Measurements from ENCODE around the gene BRIX1.

Gene BRIX1, protein sequence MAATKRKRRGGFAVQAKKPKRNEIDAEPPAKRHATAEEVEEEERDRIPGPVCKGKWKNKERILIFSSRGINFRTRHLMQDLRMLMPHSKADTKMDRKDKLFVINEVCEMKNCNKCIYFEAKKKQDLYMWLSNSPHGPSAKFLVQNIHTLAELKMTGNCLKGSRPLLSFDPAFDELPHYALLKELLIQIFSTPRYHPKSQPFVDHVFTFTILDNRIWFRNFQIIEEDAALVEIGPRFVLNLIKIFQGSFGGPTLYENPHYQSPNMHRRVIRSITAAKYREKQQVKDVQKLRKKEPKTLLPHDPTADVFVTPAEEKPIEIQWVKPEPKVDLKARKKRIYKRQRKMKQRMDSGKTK

GRCh38 chr5:34915139-34915855 is at the start of gene BRIX1, which contains the start of gene RAD1:
Gene BRIX1, plus strand, starts transcription at chr5:34915711. Its CDS starts 28 bp downstream, at chr5:34915739.
Gene RAD1, minus strand, starts transcription at chr5:34915504. Its CDS starts 612 bp downstream, at chr5:34914892.
- DNase-seq: peak; percentile 98

GRCh38 chr5:34866989-34867471 is 48.5 kb upstream of the BRIX1 start:
- no peak for DNase-seq

DNA sequence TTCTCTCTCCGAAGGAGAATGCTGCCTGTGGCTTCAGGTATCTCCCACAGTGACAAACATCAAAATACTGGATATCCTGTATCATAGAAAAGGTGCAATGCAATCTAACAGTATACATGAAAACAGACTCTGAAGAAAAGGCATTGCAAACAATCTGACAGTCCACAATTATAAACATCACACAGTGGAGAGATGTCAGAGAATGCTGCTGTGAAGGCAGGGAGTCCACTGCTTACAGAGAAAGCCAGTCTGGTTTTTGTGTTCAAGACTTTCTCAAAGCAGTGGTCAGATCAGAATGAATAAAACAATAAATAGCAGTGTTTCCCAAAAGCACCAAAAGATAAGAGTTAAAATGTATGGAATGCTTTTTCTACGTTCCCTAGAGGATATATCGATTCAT is 47.9 kb upstream of the BRIX1 start:
- DNase-seq: no peak

- DNase-seq: no peak
These were observed 46.7 kb upstream of the BRIX1 start for GRCh38 chr5:34868791-34869190.

DNA sequence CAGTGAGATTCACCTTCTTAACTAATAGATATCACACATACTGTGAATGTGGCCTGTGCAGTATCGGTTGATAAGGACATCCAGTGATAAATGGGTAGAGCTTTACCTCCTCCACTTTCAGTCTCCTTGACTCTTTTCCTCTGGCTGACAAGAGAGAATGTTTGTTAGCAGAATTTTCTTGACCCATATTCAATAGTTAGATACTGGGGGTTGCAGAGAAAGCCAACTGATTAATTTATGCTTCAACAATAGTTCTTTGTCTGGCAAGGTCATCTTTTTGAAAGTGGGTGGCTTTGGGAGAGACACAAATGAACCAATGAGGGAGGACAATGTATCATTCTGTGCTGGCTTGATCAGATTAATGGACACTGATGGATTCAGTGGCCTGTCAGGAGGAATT is 46.3 kb upstream of the BRIX1 start:
- no peak for DNase-seq

GRCh38 chr5:34870382-34870781 is 45.1 kb upstream of the BRIX1 start:
- DNase-seq: no peak

- no peak for DNase-seq
These were observed 39.2 kb upstream of the BRIX1 start for GRCh38 chr5:34876275-34876674.

DNA sequence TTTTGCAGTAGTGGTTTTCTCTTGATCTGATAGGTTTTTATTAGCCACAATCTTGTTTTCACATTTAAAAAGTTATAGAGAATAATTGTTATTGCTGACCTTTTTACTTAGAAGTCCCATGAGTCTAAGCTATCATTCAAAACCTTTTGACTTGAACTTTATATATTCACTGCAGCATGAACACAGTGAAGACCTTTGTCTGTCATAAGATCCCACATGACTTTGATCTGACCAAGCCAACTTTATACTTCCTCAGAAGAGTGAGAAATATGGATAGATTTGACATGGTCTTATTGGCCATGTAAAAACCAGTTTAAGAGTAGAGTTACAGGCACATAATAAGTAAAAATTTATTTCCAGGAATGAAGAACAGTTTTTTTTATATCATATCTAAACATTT is 34.3 kb upstream of the BRIX1 start:
- no peak for DNase-seq

DNA sequence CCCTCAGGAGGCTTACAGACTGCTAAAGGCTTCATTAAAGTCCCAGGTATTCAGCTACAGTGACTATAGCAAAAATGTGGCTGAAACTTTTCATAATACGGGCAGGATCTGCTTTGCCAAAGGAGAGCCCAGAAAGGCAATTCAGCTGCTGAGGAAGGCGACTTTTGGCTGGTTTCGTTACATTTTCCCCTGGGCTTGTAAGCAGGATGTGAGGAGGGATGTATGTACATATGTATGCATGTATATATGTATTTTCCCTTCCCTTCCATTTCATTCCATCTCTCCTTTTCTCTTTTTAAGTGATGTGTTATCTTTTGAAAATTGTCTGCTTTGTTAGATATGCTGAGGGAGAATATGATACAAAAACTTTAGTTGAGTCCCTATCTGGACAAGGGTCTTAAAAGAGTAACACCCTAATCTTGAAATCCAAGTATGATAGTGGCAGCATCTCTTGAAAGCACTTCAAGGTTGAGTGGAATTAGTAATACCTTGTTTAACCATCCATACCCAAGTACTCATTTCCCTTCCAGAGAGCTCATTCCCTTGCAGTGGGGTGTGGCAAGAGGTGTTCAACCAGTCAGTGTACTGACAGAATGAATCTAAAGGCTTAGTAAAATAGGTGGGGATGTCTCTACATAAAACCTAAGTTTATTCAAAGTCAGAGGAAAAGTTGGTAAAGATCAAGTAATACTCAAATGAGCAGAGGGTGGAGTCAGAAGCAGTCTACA is 29.0 kb upstream of the BRIX1 start:
- DNase-seq: no peak

DNA sequence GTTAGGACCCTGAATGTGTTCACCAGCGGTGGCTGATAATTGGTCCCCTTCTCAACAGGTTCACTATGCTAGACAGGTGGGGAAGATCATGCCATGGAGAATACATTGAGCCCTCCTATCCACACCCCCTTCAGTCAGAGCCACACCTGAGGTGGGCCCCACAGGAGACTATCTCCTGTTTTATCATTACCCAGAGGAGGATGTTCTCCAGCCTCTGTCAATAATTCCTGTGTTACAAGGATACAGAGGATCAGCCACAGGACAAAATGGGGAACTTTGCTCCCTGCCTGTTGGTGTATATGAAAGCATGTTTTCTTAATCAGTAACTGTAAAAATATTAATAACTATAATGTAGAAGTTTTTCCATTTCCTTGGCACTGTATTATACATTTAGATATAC is 26.1 kb upstream of the BRIX1 start:
- DNase-seq: no peak

DNA sequence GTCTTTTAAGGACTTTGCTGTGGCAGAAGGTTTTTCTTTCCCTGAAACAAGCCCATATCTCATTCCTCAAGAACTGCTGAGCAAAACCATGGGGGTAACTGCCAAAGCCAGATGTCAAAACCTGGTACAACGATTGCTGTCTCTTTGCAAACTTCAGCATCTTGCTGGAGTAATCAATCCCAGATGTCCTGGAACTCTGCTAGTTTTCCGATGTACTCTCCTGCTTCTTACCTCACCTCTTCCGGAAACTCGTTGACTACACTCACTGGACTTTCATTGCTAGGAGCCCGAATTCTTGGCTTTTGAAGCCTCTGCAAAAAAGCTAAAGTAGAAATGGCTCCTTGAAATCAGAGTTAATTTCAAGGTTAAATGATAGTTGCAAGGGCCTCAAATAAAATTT is 23.5 kb upstream of the BRIX1 start:
- DNase-seq: no peak

DNA sequence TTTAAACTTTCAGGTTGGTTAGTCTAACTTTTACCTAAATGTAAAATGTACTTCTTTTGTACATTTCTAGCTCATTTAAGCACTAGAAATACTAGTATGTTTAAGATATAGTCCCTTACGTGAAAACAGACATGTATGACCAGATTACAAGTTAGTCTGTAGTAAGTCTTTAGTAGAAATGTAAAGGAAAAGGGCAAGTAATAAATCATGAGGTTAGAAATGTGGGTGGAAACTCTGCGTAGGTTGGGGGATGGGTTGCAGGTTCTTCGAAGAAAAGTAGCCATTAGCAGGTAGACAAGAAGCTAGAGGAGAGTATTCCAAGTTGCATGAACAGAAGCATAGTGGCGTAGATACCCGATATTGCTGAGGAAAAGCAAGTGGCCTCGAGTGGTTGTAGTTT is 23.1 kb upstream of the BRIX1 start:
- DNase-seq: no peak

DNA sequence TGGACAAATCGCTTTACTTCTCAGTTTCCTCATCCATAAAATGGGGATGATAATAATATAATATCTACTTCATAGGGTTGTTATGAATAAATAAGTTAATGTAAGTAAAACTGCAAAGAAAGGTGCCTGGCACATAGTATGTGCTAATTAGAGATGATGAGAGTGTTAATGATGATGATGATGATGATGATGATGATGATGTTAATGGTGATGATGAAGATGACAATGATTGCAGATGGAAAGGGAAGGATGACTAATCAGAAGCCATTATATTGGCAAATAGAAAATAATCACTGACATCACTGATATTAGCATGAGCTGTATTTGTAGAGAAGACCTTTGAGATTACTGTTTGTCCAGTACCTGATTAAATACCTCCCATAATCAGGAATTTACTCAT is 20.8 kb upstream of the BRIX1 start:
- DNase-seq: no peak

DNA sequence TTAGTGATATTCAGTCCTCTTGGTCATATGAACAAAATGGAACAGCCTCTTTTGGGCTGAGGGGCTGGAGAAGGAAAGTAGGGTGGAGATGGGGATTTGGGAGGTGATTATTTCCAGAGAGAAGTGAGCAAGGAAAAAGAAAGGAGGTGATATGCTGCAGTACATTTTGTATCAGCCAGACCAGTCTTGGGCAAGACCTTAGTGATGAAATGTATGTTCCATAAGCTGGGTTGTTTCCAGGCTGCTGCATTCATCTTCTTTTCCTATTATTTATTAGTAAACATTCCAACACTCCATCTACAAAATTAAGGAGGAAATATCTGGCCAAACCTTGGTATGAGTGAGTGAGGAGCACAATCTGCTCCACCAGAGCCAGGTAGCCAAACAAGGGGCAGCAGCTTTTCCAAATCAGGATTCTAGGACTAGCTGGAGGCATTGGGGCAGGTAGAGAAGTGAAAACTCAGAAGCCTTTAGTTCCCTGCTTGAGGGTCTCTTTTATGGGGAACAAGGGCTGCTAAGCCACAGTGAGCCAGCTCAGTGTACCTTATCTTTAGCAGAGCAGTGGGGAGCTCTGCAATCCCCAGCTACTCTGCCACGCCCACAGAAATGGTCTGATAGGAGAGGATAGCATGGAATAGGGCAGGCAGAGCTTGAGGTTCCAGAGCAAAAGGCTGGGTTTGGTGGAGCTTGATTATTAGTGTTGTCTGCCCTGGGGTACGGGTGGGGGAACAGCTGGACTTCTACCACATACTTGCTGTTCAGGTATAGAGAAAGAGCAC is 19.7 kb upstream of the BRIX1 start:
- DNase-seq: no peak

- DNase-seq: no peak
These were observed 17.9 kb upstream of the BRIX1 start for GRCh38 chr5:34897646-34898045.

DNA sequence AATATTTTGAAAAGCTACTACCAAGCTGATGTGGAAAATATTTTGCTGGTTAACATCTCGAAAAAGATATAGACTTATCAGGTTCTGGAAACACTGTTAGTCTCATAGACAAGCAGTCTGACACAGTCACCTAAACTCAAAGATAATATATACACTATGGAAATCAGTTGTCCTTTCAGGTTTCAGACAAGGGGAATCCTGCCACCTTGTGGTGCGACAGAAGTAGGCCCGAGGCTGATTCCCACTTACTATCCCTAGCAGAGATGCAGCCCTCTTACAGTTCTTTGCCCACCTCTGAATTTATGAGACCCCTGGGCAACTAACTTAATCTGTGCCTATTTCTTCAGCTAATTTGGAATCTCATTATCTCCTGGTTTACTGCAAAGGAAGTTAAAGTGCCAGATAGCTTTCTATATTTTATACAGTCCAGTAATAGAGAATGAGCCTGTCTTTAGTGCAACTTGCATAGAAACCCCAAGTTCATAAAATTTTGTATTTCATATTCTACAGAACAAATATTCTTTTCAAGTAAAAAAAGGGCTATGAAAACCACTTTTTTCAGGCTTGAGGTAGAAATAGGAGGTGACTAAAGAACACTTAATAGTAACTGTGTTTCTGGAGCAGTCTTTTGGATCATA is 17.1 kb upstream of the BRIX1 start:
- peak; percentile 56 for DNase-seq

GRCh38 chr5:34899066-34899465 is 16.4 kb upstream of the BRIX1 start:
- DNase-seq: no peak

DNA sequence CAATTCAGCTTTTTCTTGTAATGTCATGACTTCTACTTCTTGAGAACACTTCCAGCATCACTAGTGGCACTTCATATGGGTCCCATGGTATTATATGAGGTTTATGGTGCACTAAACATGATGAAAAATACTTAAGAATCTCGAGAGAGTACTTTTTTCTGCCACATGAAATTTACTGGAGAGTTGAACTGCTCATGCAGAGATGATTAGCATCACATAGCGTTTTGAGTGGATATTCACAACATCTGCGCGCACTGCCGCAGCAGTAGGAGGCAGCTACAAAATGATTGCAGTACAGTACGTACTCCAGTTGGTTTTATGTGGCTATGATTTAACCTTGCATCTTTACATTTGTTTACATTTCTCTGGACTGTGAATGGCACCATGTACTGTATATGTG is 14.9 kb upstream of the BRIX1 start:
- no peak for DNase-seq

- DNase-seq: no peak
These were observed 12.3 kb upstream of the BRIX1 start for GRCh38 chr5:34903260-34903659.

DNA sequence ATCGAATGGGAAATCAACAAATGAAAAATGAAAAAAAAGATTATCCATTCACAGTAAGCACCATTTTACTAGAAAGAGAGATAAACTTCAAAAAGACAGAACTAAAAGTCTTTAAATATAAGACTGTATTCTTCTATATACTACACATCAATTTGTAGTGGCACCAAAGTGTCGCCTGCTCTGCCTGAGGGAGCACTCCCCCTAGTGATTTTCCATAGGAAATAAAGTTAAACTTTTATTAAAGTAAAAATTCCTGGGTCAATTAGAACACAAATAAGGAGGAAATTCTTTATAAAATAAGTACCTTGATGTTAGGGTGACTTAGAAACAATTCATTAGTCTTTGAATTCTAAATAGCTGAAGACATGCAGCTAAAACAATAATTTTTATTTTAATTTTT is 9.9 kb upstream of the BRIX1 start:
- DNase-seq: no peak

GRCh38 chr5:34913072-34913471 is 2.4 kb upstream of the BRIX1 start:
- no peak for DNase-seq

- no peak for DNase-seq
These were observed 806 bp upstream of the BRIX1 start for GRCh38 chr5:34914671-34915138.

All from NCI-H1092 treated with DMSO at 0.1 percent for 48 hours (cell line).